Chondrocyte (in vitro differentiated cells): ENCODE results near the gene ADGRD1. TPM values are rescaled to one million over a fixed set of nuclear protein-coding genes. Genes with fewer than 3 reads are reported as not detected.

Experiments used
- DNase-seq: peaks from one replicate; pipeline ENCODE4 v3.0.0; 2021; ENCODE audit warnings: mixed read lengths, low spot score
- H3K27ac Mint-ChIP-seq: one replicate; pipeline ENCODE4 v1.8.0; 2021; ENCODE audit warnings: mild to moderate bottlenecking, moderate library complexity, mixed read lengths; ENCODE audit not compliant: unreplicated experiment
- H3K27me3 Mint-ChIP-seq: 2 replicates; pipeline ENCODE4 v1.8.0; 2021; ENCODE audit warnings: low read depth, mixed read lengths
- H3K36me3 Mint-ChIP-seq: 2 replicates; pipeline ENCODE4 v1.8.0; 2021; ENCODE audit warnings: low read depth, mixed read lengths
- H3K4me1 Mint-ChIP-seq: 2 replicates; pipeline ENCODE4 v1.8.0; 2021; ENCODE audit warnings: low read depth, mild to moderate bottlenecking, mixed read lengths
- H3K4me3 Mint-ChIP-seq: one replicate; pipeline ENCODE4 v1.8.0; 2021; ENCODE audit warnings: mild to moderate bottlenecking, moderate library complexity, mixed read lengths; ENCODE audit not compliant: unreplicated experiment
- H3K9me3 Mint-ChIP-seq: 2 replicates; pipeline ENCODE4 v1.8.0; 2021; ENCODE audit warnings: low read depth, mixed read lengths
- CTCF ChIP-seq: fragments of 200-600 bp; sonication (generic); IDR thresholded peaks from 2 replicates; pipeline ENCODE4 v1.5.0; 2021; ENCODE audit warnings: antibody characterized with exemption, mild to moderate bottlenecking, moderate library complexity
- total RNA-seq: library from RNA; stranded (reverse); gene quantifications from 3 replicates; pipeline ENCODE4 v1.2.1, GENCODE V29; 2021

The ADGRD1 gene
- total RNA-seq, 1 donor from 2014 or later = 4.7 TPM

GRCh38 chr12:131007740-131008117 lies 54.0 kb downstream of the ADGRD1 start:
- Mint-ChIP-seq H3K9me3 (no peaks in the 10 kb centered on the region), H3K27ac (no peak overlapping the region), H3K4me3 (no peak overlapping the region), H3K36me3 (no peaks in the 10 kb centered on the region), H3K4me1 (no peaks in the 10 kb centered on the region), H3K27me3 (peaks cover 5% of the 10 kb centered on the region)
- TF ChIP-seq CTCF = no peak
- DNase-seq = no peak

- DNase-seq = no peak
- no peaks in the 10 kb centered on the region for H3K36me3 Mint-ChIP-seq
- TF ChIP-seq CTCF = no peak
- H3K27ac Mint-ChIP-seq = no peak overlapping the region
- no peaks in the 10 kb centered on the region for H3K9me3 Mint-ChIP-seq
- H3K4me1 Mint-ChIP-seq = no peaks in the 10 kb centered on the region
- no peak overlapping the region for H3K4me3 Mint-ChIP-seq
- peaks cover 5% of the 10 kb centered on the region for H3K27me3 Mint-ChIP-seq
These were observed 54.6 kb downstream of the ADGRD1 start for GRCh38 chr12:131008131-131008912.

- no peak for DNase-seq
- no peaks in the 10 kb centered on the region for H3K9me3 Mint-ChIP-seq
These were observed 55.2 kb downstream of the ADGRD1 start for GRCh38 chr12:131008913-131009270.

GRCh38 chr12:131009595-131010395 lies 56.1 kb downstream of the ADGRD1 start:
- no peaks in the 10 kb centered on the region for H3K9me3 Mint-ChIP-seq
- no peak for TF ChIP-seq CTCF
- peaks cover 9% of the 10 kb centered on the region for H3K27me3 Mint-ChIP-seq
- no peaks in the 10 kb centered on the region for H3K4me1 Mint-ChIP-seq
- no peak overlapping the region for H3K27ac Mint-ChIP-seq
- H3K4me3 Mint-ChIP-seq = no peak overlapping the region
- DNase-seq = peak; percentile 32
- H3K36me3 Mint-ChIP-seq = no peaks in the 10 kb centered on the region

More at GRCh38 chr12:131008913-131009270, 55.2 kb downstream of the ADGRD1 start:
- Mint-ChIP-seq H3K4me1 (no peaks in the 10 kb centered on the region), H3K27ac (no peak overlapping the region), H3K36me3 (no peaks in the 10 kb centered on the region), H3K4me3 (no peak overlapping the region), H3K27me3 (peaks cover 9% of the 10 kb centered on the region)
- no peak for TF ChIP-seq CTCF

- Mint-ChIP-seq H3K4me3 (no peak overlapping the region), H3K27ac (no peak overlapping the region), H3K9me3 (no peaks in the 10 kb centered on the region), H3K27me3 (peaks cover 10% of the 10 kb centered on the region), H3K4me1 (no peaks in the 10 kb centered on the region), H3K36me3 (no peaks in the 10 kb centered on the region)
- peak; percentile 43 for DNase-seq
- no peak for TF ChIP-seq CTCF
These were observed 56.9 kb downstream of the ADGRD1 start for GRCh38 chr12:131010396-131011131.
